ENCODE data around the gene CBX8.

CBX8 gene

GRCh38 chr17:79830303-79830702 is 33.4 kb upstream of the CBX8 start:
- no peak overlapping the region for H3K9ac ChIP-seq (ENCODE audit: low read length)
- no peak overlapping the region for H3K4me2 ChIP-seq (ENCODE audit: low read length)
- peaks cover 56% of the 10 kb centered on the region for H4K20me1 ChIP-seq (ENCODE audit: insufficient read depth, low read length)
- H3K4me1 ChIP-seq (ENCODE audit: low read length) = no peaks in the 10 kb centered on the region
- no peaks in the 10 kb centered on the region for H3K9me3 ChIP-seq (ENCODE audit: insufficient read depth, low read length)
- peaks cover 23% of the 10 kb centered on the region for H3K79me2 ChIP-seq (ENCODE audit: low read length)
- H3K36me3 ChIP-seq (replicated peaks; ENCODE audit: low read depth, low read length) = peaks cover 25% of the 10 kb centered on the region
- TF ChIP-seq EZH2phosphoT487 (IDR thresholded peaks at IDR 0.05; ENCODE audit: low read depth) = no peak
- TF ChIP-seq, protein P1, sequence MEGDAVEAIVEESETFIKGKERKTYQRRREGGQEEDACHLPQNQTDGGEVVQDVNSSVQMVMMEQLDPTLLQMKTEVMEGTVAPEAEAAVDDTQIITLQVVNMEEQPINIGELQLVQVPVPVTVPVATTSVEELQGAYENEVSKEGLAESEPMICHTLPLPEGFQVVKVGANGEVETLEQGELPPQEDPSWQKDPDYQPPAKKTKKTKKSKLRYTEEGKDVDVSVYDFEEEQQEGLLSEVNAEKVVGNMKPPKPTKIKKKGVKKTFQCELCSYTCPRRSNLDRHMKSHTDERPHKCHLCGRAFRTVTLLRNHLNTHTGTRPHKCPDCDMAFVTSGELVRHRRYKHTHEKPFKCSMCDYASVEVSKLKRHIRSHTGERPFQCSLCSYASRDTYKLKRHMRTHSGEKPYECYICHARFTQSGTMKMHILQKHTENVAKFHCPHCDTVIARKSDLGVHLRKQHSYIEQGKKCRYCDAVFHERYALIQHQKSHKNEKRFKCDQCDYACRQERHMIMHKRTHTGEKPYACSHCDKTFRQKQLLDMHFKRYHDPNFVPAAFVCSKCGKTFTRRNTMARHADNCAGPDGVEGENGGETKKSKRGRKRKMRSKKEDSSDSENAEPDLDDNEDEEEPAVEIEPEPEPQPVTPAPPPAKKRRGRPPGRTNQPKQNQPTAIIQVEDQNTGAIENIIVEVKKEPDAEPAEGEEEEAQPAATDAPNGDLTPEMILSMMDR (IDR thresholded peaks at IDR 0.05; ENCODE audit: low read depth, low read length) = no peak
- no peak overlapping the region for H2AFZ ChIP-seq (ENCODE audit: low read depth, low read length)
- no peak overlapping the region for H3K27ac ChIP-seq (ENCODE audit: low read length)
- no peaks in the 10 kb centered on the region for H3K27me3 ChIP-seq (ENCODE audit: low read depth, low read length)
- no peak overlapping the region for H3K4me3 ChIP-seq (ENCODE audit: low read length)

GRCh38 chr17:79829457-79829856 is 32.6 kb upstream of the CBX8 start:
- Histone ChIP-seq H3K4me3 (ENCODE audit: low read length) (no peak overlapping the region), H3K4me1 (ENCODE audit: low read length) (no peaks in the 10 kb centered on the region), H3K9me3 (ENCODE audit: insufficient read depth, low read length) (no peaks in the 10 kb centered on the region), H4K20me1 (ENCODE audit: insufficient read depth, low read length) (peaks cover 47% of the 10 kb centered on the region), H3K79me2 (ENCODE audit: low read length) (peaks cover 15% of the 10 kb centered on the region), H3K27ac (ENCODE audit: low read length) (no peak overlapping the region), H3K27me3 (ENCODE audit: low read depth, low read length) (no peaks in the 10 kb centered on the region), H3K9ac (ENCODE audit: low read length) (no peak overlapping the region), H3K36me3 (replicated peaks; ENCODE audit: low read depth, low read length) (peaks cover 17% of the 10 kb centered on the region), H3K4me2 (ENCODE audit: low read length) (no peak overlapping the region), H2AFZ (ENCODE audit: low read depth, low read length) (no peak overlapping the region)
- TF ChIP-seq EZH2phosphoT487 (IDR thresholded peaks at IDR 0.05; ENCODE audit: low read depth) = no peak
- TF ChIP-seq, protein P1 (IDR thresholded peaks at IDR 0.05; ENCODE audit: low read depth, low read length) = no peak

- TF ChIP-seq, protein P1 (IDR thresholded peaks at IDR 0.05; ENCODE audit: low read depth, low read length) = no peak
- TF ChIP-seq EZH2phosphoT487 (IDR thresholded peaks at IDR 0.05; ENCODE audit: low read depth) = no peak
- no peak overlapping the region for H3K4me3 ChIP-seq (ENCODE audit: low read length)
- H3K4me2 ChIP-seq (ENCODE audit: low read length) = no peak overlapping the region
- H3K27ac ChIP-seq (ENCODE audit: low read length) = no peak overlapping the region
- H3K9ac ChIP-seq (ENCODE audit: low read length) = no peak overlapping the region
- H3K79me2 ChIP-seq (ENCODE audit: low read length) = peaks cover 10% of the 10 kb centered on the region
- H3K4me1 ChIP-seq (ENCODE audit: low read length) = no peaks in the 10 kb centered on the region
- no peaks in the 10 kb centered on the region for H3K27me3 ChIP-seq (ENCODE audit: low read depth, low read length)
- no peaks in the 10 kb centered on the region for H3K9me3 ChIP-seq (ENCODE audit: insufficient read depth, low read length)
- no peak overlapping the region for H2AFZ ChIP-seq (ENCODE audit: low read depth, low read length)
- peaks cover 14% of the 10 kb centered on the region for H3K36me3 ChIP-seq (replicated peaks; ENCODE audit: low read depth, low read length)
- peaks cover 43% of the 10 kb centered on the region for H4K20me1 ChIP-seq (ENCODE audit: insufficient read depth, low read length)
These were observed 32.1 kb upstream of the CBX8 start for GRCh38 chr17:79829004-79829403.

GRCh38 chr17:79826841-79827578 is 30.1 kb upstream of the CBX8 start:
- Histone ChIP-seq H3K9me3 (ENCODE audit: insufficient read depth, low read length) (no peaks in the 10 kb centered on the region), H3K9ac (ENCODE audit: low read length) (no peak overlapping the region), H3K4me3 (ENCODE audit: low read length) (no peak overlapping the region), H3K27ac (ENCODE audit: low read length) (no peak overlapping the region), H3K36me3 (replicated peaks; ENCODE audit: low read depth, low read length) (no peaks in the 10 kb centered on the region), H2AFZ (ENCODE audit: low read depth, low read length) (no peak overlapping the region), H3K79me2 (ENCODE audit: low read length) (no peaks in the 10 kb centered on the region), H3K4me1 (ENCODE audit: low read length) (no peaks in the 10 kb centered on the region), H3K4me2 (ENCODE audit: low read length) (no peak overlapping the region), H4K20me1 (ENCODE audit: insufficient read depth, low read length) (peaks cover 23% of the 10 kb centered on the region), H3K27me3 (ENCODE audit: low read depth, low read length) (no peaks in the 10 kb centered on the region)
- no peak for TF ChIP-seq EZH2phosphoT487 (IDR thresholded peaks at IDR 0.05; ENCODE audit: low read depth)
- TF ChIP-seq, protein P1 (IDR thresholded peaks at IDR 0.05; ENCODE audit: low read depth, low read length) = no peak

All from OCI-LY3 (cell line).